Measurements from ENCODE around the gene PSMA7. TPM values are rescaled to one million over a fixed set of nuclear protein-coding genes. Genes with fewer than 3 reads are reported as not detected.
A peak's percentile ranks its signal among the peaks of the same experiment; 100 is the strongest.

Gene PSMA7
- total RNA-seq (2014; rRNA removed; shearing (Covaris generic)) = 822 and 933 TPM in 2 replicates

- peak; percentile 95 for DNase-seq (ENCODE audit: low spot score)
These were observed at the start of gene PSMA7, which contains the start of gene SS18L1 for GRCh38 chr20:62143081-62143956. Gene PSMA7 (minus strand): TSS chr20:62143394. CDS start chr20:62143303, 91 bp downstream. Gene SS18L1 (plus strand): TSS chr20:62143769. CDS start chr20:62143821, 52 bp downstream.

GRCh38 chr20:62192635-62193034, 49.4 kb upstream of the PSMA7 start:
- no peak for DNase-seq (ENCODE audit: low spot score)

- no peak for DNase-seq (ENCODE audit: low spot score)
These were observed 48.8 kb upstream of the PSMA7 start for GRCh38 chr20:62191781-62192559.

- DNase-seq (ENCODE audit: low spot score) = no peak
These were observed 47.6 kb upstream of the PSMA7 start for GRCh38 chr20:62190639-62191411.

GRCh38 chr20:62186887-62187866, 44.0 kb upstream of the PSMA7 start:
- no peak for DNase-seq (ENCODE audit: low spot score)

- no peak for DNase-seq (ENCODE audit: low spot score)
These were observed 42.9 kb upstream of the PSMA7 start for GRCh38 chr20:62186096-62186426.

- DNase-seq (ENCODE audit: low spot score) = peak; percentile 37
These were observed 40.4 kb upstream of the PSMA7 start for GRCh38 chr20:62183426-62184142.

GRCh38 chr20:62182469-62183425, 39.6 kb upstream of the PSMA7 start, which contains the start of gene MTG2:
Gene MTG2 (plus strand): TSS chr20:62183028. CDS start chr20:62193421, 10,393 bp downstream.
- peak; percentile 99 for DNase-seq (ENCODE audit: low spot score)

GRCh38 chr20:62181808-62182207, 38.6 kb upstream of the PSMA7 start:
- peak; percentile 4 for DNase-seq (ENCODE audit: low spot score)

- DNase-seq (ENCODE audit: low spot score) = no peak
These were observed 35.9 kb upstream of the PSMA7 start for GRCh38 chr20:62179162-62179504.

GRCh38 chr20:62178316-62179161, 35.3 kb upstream of the PSMA7 start:
- no peak for DNase-seq (ENCODE audit: low spot score)

GRCh38 chr20:62177307-62177706, 34.1 kb upstream of the PSMA7 start:
- no peak for DNase-seq (ENCODE audit: low spot score)

- no peak for DNase-seq (ENCODE audit: low spot score)
These were observed 33.7 kb upstream of the PSMA7 start for GRCh38 chr20:62176866-62177265.

- no peak for DNase-seq (ENCODE audit: low spot score)
These were observed 32.5 kb upstream of the PSMA7 start for GRCh38 chr20:62175711-62176110.

GRCh38 chr20:62174870-62175624, 31.9 kb upstream of the PSMA7 start:
- no peak for DNase-seq (ENCODE audit: low spot score)

- DNase-seq (ENCODE audit: low spot score) = no peak
These were observed 31.0 kb upstream of the PSMA7 start for GRCh38 chr20:62174021-62174804.

Data from HT-29 (cell line).